CD4-positive, alpha-beta T cell (primary cell): ENCODE measurements around the gene ORM2. TPM values are rescaled to one million over a fixed set of nuclear protein-coding genes. Genes with fewer than 3 reads are reported as not detected.
A peak's percentile ranks its signal among the peaks of the same experiment; 100 is the strongest.

Experiments
- ATAC-seq: fragments of 200-7000 bp; cut with Tn5 transposase; one replicate; pipeline ENCODE4 v1.10.0; 2022; ENCODE audit warnings: mild to moderate bottlenecking; ENCODE audit not compliant: poor library complexity
- CTCF ChIA-PET: fragments of 350-600 bp; sonication (Branson Sonifier 250); formaldehyde crosslinking; loops from one replicate; lab custom pipeline; 2021; ENCODE audit warnings: antibody characterized with exemption, inconsistent platforms; lab: Charles Lee
- POLR2A ChIA-PET: fragments of 350-600 bp; sonication (Branson Sonifier 250); formaldehyde crosslinking; loops from one replicate; lab custom pipeline; 2021; ENCODE audit warnings: antibody characterized with exemption, inconsistent platforms; lab: Charles Lee
- DNase-seq, 14 experiments: peaks; one replicate each; pipeline ENCODE4 v3.0.0-alpha.2; 2013 to 2020; ENCODE audit warnings: mixed read lengths in 2 of 14
- H3K27ac ChIP-seq, 2 donors: one replicate each; pipeline versions ENCODE4 v1.5.1 to v1.7.0; 2013; ENCODE audit warnings: low read length in 2 of 2, low read depth in 1 of 2, mild to moderate bottlenecking in 1 of 2
- H3K27me3 ChIP-seq, 2 experiments: 1 replicate in 1 of 2; 2 replicates in 1 of 2; pipeline versions ENCODE4 v1.6.1 to v1.7.0; 2013; ENCODE audit warnings: low read length in 2 of 2, control low read depth in 1 of 2, mild to moderate bottlenecking in 1 of 2, moderate library complexity in 1 of 2; ENCODE audit not compliant: insufficient read depth in 2 of 2, control insufficient read depth in 1 of 2
- H3K36me3 ChIP-seq: one replicate; pipeline ENCODE4 v1.6.1; 2013; ENCODE audit warnings: low read length, control low read depth; ENCODE audit not compliant: insufficient read depth
- H3K4me1 ChIP-seq: one replicate; pipeline ENCODE4 v1.6.1; 2013; ENCODE audit warnings: low read length, control low read depth; ENCODE audit not compliant: insufficient read depth
- H3K4me3 ChIP-seq: one replicate; pipeline ENCODE4 v1.5.1; 2013; ENCODE audit warnings: mild to moderate bottlenecking, low read length, moderate library complexity
- H3K9me3 ChIP-seq, 2 experiments: 1 replicate in 1 of 2; 2 replicates in 1 of 2; pipeline versions ENCODE4 v1.6.1 to v1.7.0; 2013; ENCODE audit warnings: low read length in 2 of 2, mild to moderate bottlenecking in 2 of 2, control low read depth in 1 of 2, moderate library complexity in 1 of 2; ENCODE audit not compliant: control insufficient read depth in 1 of 2, insufficient read depth in 1 of 2
- H3K27ac Mint-ChIP-seq: one replicate; pipeline ENCODE4 v1.8.0; 2020; ENCODE audit warnings: mixed read lengths
- H3K27me3 Mint-ChIP-seq: one replicate; pipeline ENCODE4 v1.8.0; 2021; ENCODE audit warnings: mixed read lengths
- H3K36me3 Mint-ChIP-seq: one replicate; pipeline ENCODE4 v1.8.0; 2021; ENCODE audit warnings: low read depth, mixed read lengths
- H3K4me1 Mint-ChIP-seq: one replicate; pipeline ENCODE4 v1.8.0; 2021; ENCODE audit warnings: low read depth, mixed read lengths
- H3K4me3 Mint-ChIP-seq: one replicate; pipeline ENCODE4 v1.8.0; 2020; ENCODE audit warnings: mild to moderate bottlenecking, mixed read lengths
- H3K9me3 Mint-ChIP-seq: one replicate; pipeline ENCODE4 v1.8.0; 2020; ENCODE audit warnings: mixed read lengths
- CTCF ChIP-seq: fragments of 200-600 bp; IDR thresholded peaks from one replicate; pipeline ENCODE4 v1.8.0; 2022; ENCODE audit warnings: antibody characterized with exemption, mild to moderate bottlenecking
- intact Hi-C, 2 experiments: fragments of 100-400 bp; cut with DNase I in 1 of 2; cut with micrococcal nuclease in 1 of 2; formaldehyde crosslinking; loops; one replicate each; pipeline versions ENCODE4 v1.15.1 to v1.9.0; 2023 to 2025; cut with DNase I, micrococcal nuclease
- total RNA-seq, 174 experiments: library from RNA in 2 of 174; stranded (reverse) in 2 of 174; gene quantifications; one replicate each; pipeline ENCODE4 v1.2.3 and lab custom pipeline; 2021 to 2026

Gene ORM2
- total RNA-seq, 2 experiments from 2014 or later: not detected

GRCh38 chr9:114309096-114309495 lies 20.6 kb upstream of the ORM2 start:
- ATAC-seq: no peak
- H3K4me1 ChIP-seq: peaks cover 6% of the 10 kb centered on the region
- Mint-ChIP-seq H3K4me1 (peaks cover 4% of the 10 kb centered on the region), H3K36me3 (no peaks in the 10 kb centered on the region), H3K27me3 (no peaks in the 10 kb centered on the region), H3K9me3 (no peaks in the 10 kb centered on the region), H3K4me3 (no peak overlapping the region), H3K27ac (no peak overlapping the region)
- H3K36me3 ChIP-seq: no peaks in the 10 kb centered on the region
- no peak overlapping the region for H3K4me3 ChIP-seq
- TF ChIP-seq CTCF: no peak
- ChIA-PET POLR2A (no interaction called here), CTCF (no interaction called here)
- no peaks in the 10 kb centered on the region for H3K27me3 ChIP-seq
- DNase-seq: peak in 1 of 14 experiments; percentile 25
- H3K9me3 ChIP-seq: no peaks in the 10 kb centered on the region
- H3K27ac ChIP-seq: no peak overlapping the region
- intact Hi-C loops: no loop called here

- Mint-ChIP-seq H3K9me3 (no peaks in the 10 kb centered on the region), H3K4me1 (peaks cover under 1% of the 10 kb centered on the region), H3K4me3 (no peak overlapping the region), H3K27ac (no peak overlapping the region), H3K36me3 (no peaks in the 10 kb centered on the region), H3K27me3 (no peaks in the 10 kb centered on the region)
- Histone ChIP-seq H3K9me3 (peaks cover 0 to 5% of the 10 kb centered on the region in 2 experiments), H3K4me3 (no peak overlapping the region), H3K4me1 (peaks cover 3% of the 10 kb centered on the region), H3K27ac (no peak overlapping the region), H3K36me3 (no peaks in the 10 kb centered on the region), H3K27me3 (no peaks in the 10 kb centered on the region)
- CTCF ChIA-PET: no interaction called here
- DNase-seq (no peak), ATAC-seq (no peak)
- intact Hi-C loops: loop anchor here in 1 of 2 experiments (10.0 kb wide), 1 partner anchor 714 kb away; no protein-coding TSS in a partner anchor
- TF ChIP-seq CTCF: no peak
- POLR2A ChIA-PET: no interaction called here
Measured at GRCh38 chr9:114310471-114311450, 18.9 kb upstream of the ORM2 start.

GRCh38 chr9:114311571-114312512 lies 17.8 kb upstream of the ORM2 start:
- Histone ChIP-seq H3K9me3 (peaks cover 0 to 5% of the 10 kb centered on the region in 2 experiments), H3K36me3 (no peaks in the 10 kb centered on the region), H3K27ac (no peak overlapping the region), H3K4me3 (no peak overlapping the region), H3K4me1 (no peaks in the 10 kb centered on the region), H3K27me3 (peaks cover 0 to 1% of the 10 kb centered on the region in 2 experiments)
- H3K4me1 Mint-ChIP-seq: no peaks in the 10 kb centered on the region
- CTCF ChIA-PET: no interaction called here
- no peak for ATAC-seq
- no peak overlapping the region for H3K27ac Mint-ChIP-seq
- H3K9me3 Mint-ChIP-seq: no peaks in the 10 kb centered on the region
- TF ChIP-seq CTCF: no peak
- intact Hi-C loops: loop anchor here in 1 of 2 experiments (10.0 kb wide), 1 partner anchor 713 kb away; no protein-coding TSS in a partner anchor
- no peak for DNase-seq
- H3K27me3 Mint-ChIP-seq: no peaks in the 10 kb centered on the region
- POLR2A ChIA-PET: no interaction called here
- no peaks in the 10 kb centered on the region for H3K36me3 Mint-ChIP-seq
- no peak overlapping the region for H3K4me3 Mint-ChIP-seq
